Measurements from ENCODE around the gene OSBPL10.

Gene OSBPL10

DNA sequence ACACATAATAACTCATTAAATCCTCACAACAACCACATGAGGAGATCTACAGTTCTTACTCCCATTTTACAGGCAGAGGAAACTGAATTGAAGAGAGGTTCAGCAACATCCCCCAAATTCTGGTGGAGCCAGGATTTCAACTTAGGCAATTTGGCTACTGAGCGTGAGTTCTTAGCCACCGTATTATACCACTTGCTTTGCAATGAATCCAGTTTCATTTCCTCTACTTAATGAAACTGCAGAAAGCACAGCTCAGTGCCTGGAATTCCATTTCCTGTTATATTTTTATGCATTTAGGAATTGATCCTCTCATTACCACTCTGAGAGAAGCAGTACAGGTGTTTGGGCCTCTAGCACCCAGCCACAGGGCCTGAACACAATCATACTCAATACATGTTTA lies 4.8 kb upstream of the OSBPL10 start:
- DNase-seq: no peak

DNA sequence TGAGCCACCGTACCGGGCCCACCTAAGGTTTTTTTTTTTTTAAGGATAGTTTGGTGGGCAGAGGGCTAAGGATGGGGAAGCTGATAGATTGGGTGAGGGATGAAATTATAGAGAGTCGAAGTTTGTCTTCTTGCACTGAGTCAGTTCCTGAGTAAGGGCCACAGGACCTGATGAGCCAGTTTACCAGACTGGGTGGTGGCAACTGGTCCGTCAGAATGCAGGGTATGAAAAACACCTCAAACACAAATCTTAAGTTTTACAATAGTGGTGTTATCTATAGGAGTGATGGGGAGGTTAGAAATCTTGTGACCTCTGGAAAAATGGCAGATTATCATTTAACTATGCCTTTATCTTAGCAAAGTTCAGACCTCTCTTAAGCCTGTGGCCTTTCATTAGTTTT lies 3.3 kb upstream of the OSBPL10 start:
- no peak for DNase-seq

DNA sequence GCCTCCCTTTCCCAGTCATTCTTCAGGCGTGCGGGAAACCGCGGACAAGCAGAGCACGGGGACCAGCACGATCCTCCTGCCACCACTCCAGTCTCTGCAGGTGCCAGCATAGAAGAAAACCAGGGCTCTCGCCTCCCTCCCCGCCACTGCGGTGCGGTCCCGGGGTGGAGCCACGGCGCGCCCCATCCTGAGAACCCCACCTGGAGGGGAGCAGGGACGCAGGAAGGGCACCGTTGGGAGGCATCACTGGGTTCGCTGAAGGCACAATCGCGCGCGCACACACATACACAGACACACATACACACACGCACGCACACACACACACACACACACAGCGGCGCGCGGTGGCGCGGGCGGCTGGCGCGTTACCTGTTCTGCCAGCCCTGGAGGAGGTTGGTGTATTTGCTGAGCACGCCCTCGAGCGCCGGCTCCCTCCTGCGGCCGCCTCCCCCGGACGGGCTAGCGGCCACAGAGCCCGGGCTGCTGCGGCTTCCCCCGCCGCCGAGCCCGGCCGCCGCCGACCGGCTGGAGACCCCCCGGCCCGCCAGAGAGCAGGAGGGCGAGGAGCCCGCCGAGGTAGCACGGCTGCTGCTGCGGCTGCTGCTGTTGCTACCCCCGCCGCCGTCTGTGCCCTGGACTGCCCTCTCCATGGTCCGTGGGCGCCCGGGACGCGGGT lies 394 bp downstream of the OSBPL10 start:
- DNase-seq: peak in 3 of 14 donors; percentile 35 to 45 (median 37)

DNA sequence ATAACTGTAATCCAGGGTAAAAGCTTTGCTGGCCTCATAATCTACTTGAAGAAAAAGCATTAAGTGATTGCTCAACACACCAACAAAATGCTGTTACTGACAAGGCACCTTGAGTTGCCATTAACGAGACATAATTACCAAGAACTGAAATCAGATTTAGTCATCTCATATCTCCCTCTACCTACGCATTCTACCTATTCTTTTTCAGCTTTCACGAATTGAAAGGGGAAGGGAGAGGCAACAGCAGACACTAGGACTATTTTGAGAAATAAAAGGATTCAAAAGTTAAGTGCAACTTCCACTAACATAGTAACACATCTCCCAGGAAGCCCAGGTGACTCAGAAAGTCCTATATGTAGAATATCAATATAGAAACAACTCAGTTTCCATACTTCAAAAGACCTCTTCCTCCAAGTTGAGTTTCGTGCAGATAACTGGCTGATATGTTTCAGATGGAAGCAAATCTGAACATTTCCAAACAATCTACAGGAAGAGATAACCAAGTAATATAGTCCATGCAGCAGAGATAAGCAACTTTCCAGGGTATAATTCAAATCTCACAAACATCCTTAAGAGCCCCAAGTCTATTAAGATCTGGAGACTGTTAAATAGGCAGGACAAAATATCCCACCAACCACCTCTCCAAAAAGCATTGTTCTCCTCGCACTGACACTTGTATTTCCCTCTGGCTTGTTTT lies 1.9 kb downstream of the OSBPL10 start:
- no peak for DNase-seq

DNA sequence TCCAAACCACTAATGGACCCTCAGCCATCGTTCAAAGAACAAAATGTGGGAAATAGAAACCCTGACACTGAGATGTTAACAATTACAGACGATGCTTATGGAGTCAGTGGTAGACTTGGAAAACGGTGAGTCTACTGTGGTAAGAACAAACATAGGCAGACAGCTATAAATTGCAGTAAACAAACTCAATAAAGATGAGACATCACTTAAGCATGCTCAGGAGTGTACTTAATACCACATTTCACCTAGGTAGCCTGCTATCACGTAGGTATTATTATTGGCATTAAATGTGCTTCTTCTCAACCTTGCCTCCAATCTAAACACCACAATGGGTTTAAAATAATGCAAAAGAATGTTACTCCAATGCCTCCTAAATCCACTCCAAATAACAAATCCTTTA lies 2.5 kb downstream of the OSBPL10 start:
- DNase-seq: no peak

DNA sequence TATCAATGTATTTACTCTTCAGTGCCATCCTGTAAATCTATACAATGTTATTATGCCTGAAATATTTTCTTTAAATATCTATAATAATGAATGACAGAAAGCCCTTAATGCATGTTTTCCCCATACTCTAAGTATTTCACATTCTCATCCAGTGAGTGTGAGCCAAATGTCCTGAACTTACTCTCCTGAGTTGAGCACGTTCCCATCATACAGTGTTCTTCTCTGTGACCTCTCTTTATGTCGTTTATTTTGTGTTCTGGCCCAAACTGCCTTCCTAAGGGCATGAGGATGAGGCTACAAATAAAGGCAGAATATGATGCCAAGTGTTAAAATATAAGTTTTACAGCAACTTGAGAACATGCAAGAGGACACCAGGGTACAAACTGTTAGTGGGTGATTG lies 3.3 kb downstream of the OSBPL10 start:
- no peak for DNase-seq

DNA sequence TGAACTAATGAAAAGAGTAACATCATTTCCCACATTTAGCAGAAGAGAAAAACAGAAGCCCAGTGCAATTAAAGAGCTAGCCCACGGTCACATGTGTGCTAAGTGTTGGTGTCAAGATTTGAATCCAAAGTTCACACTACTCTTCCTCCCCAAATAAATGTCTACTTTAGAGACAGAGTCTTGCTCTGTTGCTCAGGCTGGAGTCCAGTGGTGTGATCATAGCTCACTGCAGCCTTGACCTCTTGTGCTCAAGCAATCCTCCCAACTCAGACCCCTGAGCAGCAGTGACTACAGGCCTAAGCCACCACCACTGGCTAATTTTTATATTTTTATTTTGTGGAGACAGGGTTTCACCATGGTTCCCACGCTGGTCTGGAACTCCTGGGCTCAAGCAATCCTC lies 4.8 kb downstream of the OSBPL10 start:
- DNase-seq: no peak

DNA sequence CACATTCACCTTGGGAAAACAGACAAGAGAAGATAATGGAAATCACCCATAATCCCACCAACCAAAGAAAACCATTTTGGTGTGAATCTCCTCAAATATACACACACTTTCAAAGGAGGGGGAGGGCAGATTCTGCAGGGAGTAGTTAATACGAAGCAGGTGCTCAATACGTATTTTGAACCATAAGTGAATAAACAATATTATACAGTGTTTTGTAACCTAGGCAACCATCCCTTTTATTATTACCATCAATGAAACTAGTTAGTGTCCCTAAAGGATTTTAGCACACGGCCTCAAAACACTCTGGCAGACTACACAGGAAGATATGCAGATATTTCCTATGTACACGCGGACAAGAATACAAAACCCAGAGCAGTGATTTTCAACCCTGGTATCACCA lies 6.1 kb downstream of the OSBPL10 start:
- no peak for DNase-seq

DNA sequence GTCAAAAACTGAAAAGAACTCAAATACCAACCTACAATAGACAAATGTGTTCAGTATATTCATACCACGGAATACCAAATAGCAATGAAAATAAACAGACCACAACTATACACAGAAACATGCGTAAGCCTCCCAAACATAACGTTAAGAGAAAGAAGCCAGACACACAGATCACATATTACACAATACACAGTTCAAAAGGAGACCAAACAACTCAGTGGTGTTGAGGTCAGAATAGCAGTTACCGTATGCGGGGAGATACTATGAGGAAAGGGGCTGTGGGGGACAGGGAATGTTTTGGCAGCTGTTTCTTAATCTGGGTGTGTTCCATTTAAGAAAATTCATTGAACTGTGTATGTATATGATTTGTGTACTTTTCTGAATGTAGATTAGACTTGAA lies 6.6 kb downstream of the OSBPL10 start:
- DNase-seq: no peak

DNA sequence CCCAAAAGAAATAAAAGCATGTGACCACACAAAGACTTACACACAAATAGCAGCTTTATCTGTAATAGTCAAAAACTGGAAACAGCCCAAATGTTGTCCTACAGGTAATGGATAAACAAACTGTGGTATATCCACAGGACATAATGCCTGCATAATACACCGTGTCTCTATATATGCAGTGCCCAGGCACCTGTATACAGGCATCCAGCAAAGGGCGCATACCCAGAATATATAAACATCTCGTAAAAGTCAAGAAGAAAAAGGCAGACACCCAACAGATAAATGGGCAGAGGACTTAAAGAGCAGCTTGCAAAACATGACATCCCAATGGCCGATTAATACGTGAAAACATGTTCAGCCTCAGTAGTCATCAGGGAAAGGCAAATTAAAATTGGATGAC lies 7.2 kb downstream of the OSBPL10 start:
- DNase-seq: no peak

DNA sequence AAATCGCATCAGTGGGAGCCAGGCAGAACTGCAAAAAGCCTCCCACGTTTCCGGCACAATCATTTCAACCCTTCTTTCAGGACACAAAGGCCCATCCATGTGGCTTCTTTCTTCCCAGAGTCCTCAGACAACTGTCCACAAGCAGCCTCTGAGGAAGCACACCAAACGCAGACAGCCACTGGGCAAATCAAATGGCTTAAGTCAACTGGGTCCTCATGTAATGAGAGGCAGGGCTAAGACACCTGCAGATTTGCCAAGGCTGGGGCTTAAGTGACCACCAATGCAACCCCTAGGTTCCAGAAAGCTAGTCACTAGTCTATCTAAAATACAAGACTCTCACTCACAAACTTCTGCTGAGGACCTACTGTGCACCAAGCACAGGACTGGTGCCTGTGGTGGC lies 8.0 kb downstream of the OSBPL10 start:
- no peak for DNase-seq

DNA sequence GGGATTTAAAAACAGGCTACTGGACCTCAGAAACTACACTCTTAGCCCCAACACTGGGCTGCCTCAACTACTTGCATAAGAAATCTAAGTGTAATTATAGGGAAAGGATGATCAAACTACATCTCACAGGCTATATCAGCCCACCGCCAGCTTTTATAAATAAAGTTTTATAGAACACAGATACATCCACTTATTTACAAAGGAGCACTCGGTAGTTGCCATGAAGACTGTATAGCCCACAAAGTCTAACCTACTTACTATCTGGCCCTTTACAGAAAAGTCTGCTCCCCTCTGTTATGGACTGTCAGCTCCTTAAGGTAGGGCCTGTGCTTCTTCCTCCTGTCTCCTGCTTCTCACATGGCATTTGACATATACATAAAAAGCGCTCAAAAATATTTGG lies 9.5 kb downstream of the OSBPL10 start:
- DNase-seq: no peak

DNA sequence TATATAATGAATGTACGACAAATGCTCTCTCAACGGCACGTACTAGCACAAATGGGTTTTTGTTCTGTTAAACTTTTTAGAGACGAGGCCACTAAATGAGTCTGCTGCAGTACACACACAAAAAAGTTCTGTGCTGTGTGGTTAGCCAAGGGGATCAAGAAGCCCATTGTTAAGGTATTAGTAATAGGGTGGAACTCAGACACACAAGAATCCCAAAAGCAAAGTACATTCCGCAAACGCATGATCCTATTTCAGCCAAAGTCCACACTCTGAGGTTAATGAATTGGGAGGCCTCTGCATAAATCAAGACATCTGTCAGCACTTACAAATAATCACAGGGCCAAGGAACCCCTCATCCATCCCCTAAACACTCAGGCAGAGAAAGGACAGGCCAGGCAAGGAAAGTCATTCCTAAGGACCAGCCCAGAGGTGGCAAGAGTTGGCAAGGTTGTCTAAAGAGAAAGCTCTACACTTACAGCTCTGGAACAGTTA lies 12.1 kb downstream of the OSBPL10 start:
- DNase-seq: no peak

DNA sequence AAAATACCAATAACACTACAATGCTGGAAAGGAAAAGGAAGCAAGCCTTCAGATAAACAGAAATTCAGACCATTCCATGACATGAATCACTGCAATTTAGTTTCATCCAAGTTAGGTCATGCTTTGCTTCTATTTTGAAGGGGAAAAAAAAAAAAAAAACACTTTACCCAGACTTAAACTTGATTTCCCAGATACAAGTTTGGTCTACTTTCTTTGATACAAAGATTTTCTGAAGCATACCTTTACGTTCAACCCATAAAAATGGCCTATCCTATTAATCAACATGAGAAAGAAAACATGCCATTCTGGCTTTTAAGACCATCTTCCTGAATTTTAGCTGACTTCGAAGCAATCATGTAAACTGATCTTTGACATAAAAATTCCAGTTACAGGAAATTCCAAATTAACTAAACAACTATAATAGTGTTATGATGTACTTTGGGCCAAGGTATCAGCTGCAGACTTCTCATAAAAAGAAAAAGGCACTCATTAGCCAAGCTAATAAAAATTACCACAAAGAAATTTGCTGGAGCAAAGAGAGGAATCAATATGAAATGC lies 12.6 kb downstream of the OSBPL10 start:
- DNase-seq: no peak

DNA sequence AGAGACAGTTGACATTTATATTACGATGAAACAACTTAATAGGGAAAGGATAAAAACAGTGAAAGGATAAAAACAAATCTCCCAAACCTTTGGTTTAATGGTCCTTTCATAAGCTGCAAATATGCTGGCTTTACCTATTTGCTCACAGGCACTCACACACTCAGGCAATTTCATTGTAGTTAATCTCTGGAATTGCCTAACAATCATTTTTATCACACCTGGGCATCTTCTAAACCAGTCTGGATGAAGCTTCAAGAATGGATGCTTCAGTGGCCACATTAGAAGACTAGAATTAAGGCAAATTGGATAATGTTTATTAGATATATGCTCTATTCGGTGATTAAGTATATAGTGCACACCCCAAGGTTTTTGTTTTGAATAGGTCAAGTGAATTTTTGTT lies 13.5 kb downstream of the OSBPL10 start:
- no peak for DNase-seq

DNA sequence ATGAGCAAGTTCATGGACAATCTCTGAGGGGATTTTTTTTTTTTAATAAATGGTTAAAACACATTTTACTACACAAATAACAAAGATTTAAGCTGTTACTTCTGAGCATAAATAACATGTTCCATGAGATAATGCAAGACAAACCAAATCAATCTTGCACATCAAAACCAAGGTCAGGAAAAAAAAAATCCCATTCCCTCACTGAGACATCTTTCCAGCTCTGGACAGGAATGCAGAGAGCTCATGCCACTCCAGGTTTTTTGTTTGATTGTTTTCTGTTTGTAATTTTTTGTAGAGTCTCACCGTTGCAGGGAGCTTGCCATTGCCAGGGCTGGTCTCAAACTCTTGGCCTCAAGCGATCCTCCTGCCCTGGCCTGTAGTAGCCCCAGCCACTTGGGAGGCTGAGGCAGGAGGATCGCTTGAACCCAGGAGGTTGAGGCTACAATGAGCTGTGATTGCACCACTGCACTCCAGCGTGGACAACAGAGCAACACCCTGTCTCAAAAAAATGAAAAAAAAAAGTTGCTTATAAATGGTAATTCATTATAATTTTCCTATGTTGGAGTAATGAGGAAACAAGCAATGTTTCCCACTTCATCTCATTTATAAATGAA lies 14.0 kb downstream of the OSBPL10 start:
- DNase-seq: no peak

DNA sequence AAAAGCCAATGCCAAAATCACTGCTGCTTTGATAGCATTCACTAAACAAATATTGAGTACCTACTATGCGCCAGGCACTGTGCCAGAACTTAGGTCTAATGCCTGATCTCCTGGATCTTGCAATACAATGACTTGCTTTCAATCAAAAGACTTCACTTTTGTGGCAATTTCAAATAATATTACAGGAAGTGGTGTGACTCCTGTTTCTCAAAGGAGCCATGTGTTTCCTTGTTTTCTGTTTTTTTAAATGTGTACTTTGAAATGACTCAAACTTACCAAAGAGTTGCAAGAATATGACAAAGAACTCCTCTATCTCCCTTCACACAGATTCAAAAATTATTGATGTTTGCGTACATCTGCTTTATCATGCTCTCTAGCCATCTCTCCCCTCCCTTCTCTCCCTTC lies 18.3 kb downstream of the OSBPL10 start:
- DNase-seq: no peak

DNA sequence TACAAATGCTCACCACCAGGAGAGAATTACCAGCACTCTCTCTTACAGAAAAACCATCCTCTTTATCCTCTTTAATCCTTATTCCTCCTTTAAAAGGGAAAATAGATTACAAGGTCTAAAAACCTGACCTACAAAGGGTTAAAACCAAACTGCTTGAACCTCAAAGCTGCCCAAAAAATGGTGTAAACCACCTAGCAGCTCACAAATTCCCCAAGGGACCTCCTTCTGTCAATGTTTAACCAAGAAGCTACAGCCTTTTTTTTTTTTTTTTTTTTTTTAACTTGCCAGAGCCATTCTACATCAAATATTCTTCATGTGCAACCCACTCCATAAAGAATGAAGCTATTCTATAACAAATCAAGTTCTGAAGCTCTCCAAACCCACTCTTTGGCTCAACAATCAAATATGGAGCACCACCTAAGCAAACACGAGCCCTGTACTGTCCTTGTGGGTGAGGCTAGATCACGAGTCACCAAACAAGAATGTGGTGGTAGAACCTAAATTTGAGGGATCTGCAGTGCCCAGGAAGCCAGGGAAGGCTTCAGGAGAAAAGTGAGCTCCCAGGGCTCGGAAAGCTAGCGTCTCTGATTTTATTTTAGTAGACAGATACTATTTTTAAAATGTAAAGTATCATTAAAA lies 20.1 kb downstream of the OSBPL10 start:
- no peak for DNase-seq

DNA sequence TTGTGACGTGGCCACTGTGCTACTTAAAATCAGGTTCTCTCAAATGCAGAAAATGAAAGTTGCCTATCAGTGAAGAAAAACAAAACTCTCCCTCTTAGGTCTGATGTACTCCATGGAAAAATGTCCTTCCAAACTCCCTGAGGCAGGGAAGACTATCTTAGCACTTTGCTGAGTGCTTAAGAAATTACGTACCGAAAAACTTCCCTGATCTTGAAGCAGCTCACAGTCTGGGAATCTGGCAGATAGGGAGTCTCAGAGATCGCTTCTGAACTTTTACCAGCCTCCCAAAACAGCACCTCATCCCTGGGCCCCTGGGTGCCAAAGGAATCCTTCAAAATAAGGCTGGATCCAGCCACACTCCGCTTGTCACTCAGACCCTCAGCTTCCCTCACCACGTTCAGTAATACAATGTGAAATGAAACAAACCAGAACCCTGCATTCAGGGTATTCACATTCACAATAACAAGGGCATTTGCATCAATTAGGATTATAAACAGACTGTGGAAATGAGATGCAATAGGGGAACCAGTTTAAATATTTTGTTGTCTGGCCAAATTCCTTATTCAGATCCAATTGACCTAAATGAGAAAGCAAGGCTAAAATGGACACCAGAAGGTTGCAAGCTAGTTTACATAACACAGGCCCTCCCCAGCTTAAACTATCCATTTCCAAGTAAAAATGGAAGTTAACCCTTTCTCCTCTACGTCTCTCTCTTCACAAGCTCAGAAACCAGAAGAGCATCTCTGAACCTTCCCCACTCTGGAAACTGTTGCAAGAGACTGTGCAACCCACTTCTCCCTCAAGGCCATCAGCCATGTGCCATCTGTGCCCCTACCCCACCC lies 20.9 kb downstream of the OSBPL10 start:
- DNase-seq: no peak

DNA sequence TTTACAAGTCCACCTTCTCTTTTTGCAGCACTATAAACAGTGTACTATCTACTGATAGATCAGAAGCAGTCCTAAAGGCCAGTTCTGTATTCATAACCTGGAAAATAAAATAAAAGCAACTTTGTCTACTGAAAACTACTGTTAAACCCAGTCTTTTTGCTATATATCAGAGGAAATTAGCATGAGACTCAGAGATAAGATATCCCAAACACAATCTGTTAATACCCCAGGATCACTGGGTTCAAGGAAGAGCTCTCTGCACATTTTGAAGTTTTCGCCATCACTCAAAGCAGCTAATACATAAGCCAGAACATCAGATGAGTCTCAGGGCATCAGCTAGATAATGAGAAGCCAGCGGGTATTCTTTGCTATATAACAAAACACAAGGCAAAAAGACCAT lies 21.8 kb downstream of the OSBPL10 start:
- DNase-seq: no peak

DNA sequence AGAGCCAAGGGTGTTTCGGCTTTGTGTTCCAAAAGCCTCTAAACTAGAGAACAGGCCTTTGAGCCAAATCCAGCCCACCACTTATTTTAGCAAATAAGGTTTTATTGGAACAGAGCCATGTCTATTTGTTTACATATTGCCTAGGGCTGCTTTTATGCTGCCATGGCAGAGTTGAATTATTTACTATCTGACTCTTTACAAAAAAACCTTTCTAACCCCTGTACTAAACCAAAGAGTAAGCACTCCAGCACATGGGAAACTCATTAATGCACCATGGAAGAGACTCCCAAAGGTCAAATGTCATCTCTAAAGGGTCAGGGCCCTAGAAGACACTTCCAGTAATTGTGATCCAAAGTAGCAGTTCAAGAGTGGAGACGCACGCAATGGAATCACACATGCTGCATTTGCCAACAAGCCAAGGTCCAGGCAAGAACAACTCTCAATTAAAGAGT lies 22.3 kb downstream of the OSBPL10 start:
- DNase-seq: no peak

DNA sequence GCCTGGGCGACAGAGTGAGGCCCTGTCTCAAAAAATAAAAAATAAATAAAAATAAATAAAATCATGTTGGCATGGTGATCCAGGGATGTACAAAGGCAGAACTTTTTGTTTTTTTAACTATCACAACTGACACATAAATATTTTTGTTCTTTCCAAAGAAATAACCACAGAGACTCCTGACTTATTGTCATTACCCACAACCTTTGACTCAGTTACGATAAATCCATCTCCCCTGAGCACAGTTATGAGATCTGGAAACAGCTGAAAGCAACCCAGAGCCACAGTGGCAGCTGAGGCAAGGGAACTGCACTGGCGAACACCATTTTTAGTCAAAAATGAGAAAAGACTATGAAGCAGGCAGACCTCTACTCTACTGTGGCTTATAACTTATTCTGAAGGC lies 24.0 kb downstream of the OSBPL10 start:
- DNase-seq: no peak
